Osteoblast (primary cell): ENCODE data around the gene ALOX5AP. TPM values are rescaled to one million over a fixed set of nuclear protein-coding genes. Genes with fewer than 3 reads are reported as not detected.

Experiments used
- DNase-seq: peaks from one replicate; pipeline ENCODE4 v3.0.0; 2011; ENCODE audit warnings: low spot score, mixed read lengths; ENCODE audit not compliant: insufficient read length; ENCODE audit errors: missing footprints
- H2AFZ ChIP-seq: 2 replicates; pipeline ENCODE4 v1.6.0; 2011; ENCODE audit warnings: mild to moderate bottlenecking, low read length
- H3K27ac ChIP-seq: 2 replicates; pipeline ENCODE4 v1.5.1; 2011; ENCODE audit warnings: mild to moderate bottlenecking, low read depth, low read length, moderate library complexity
- H3K27me3 ChIP-seq: 2 replicates; pipeline ENCODE4 v1.6.0; 2012; ENCODE audit warnings: mild to moderate bottlenecking, control low read depth, inconsistent platforms, low read length, moderate library complexity; ENCODE audit not compliant: insufficient read depth
- H3K36me3 ChIP-seq: 2 replicates; pipeline ENCODE4 v1.5.1; 2011; ENCODE audit warnings: mild to moderate bottlenecking, low read length, control low read depth, moderate library complexity; ENCODE audit not compliant: insufficient read depth
- H3K4me1 ChIP-seq: 2 replicates; pipeline ENCODE4 v1.5.1; 2011; ENCODE audit warnings: mild to moderate bottlenecking, low read length, control low read depth, moderate library complexity; ENCODE audit not compliant: insufficient read depth
- H3K4me2 ChIP-seq: 2 replicates; pipeline ENCODE4 v1.6.0; 2011; ENCODE audit warnings: mild to moderate bottlenecking, low read length; ENCODE audit not compliant: insufficient read depth
- H3K4me3 ChIP-seq: fragments of 200-600 bp; sonication (generic); 3 replicates; pipeline ENCODE4 v1.5.1; 2012; ENCODE audit warnings: mild to moderate bottlenecking, low read length, inconsistent platforms; ENCODE audit not compliant: insufficient read depth
- H3K79me2 ChIP-seq: 2 replicates; pipeline ENCODE4 v1.6.0; 2012; ENCODE audit warnings: mild to moderate bottlenecking, low read length, control low read depth, inconsistent platforms; ENCODE audit not compliant: insufficient read depth
- H3K9me3 ChIP-seq: 2 replicates; pipeline ENCODE4 v1.5.1; 2011; ENCODE audit warnings: low read depth, low read length, control low read depth
- H4K20me1 ChIP-seq: 2 replicates; pipeline ENCODE4 v1.6.0; 2012; ENCODE audit warnings: mild to moderate bottlenecking, low read length, control low read depth; ENCODE audit not compliant: insufficient read depth
- CTCF ChIP-seq: IDR thresholded peaks from 2 replicates; pipeline ENCODE4 v1.5.1; 2011; ENCODE audit warnings: mild to moderate bottlenecking, low read depth, low read length, moderate library complexity; ENCODE audit errors: extremely low read depth
- total RNA-seq: library from RNA; depleted of rRNA; stranded (reverse); fragments of >200 nt; gene quantifications from 2 replicates; pipeline ENCODE4 v1.2.3, GENCODE V29; 2012

Gene ALOX5AP
- total RNA-seq, 1 donor: not detected

GRCh38 chr13:30789166-30789862 is 54.0 kb downstream of the ALOX5AP start:
- Histone ChIP-seq H4K20me1 (no peaks in the 10 kb centered on the region), H3K79me2 (no peaks in the 10 kb centered on the region), H3K4me3 (no peak overlapping the region), H3K4me1 (peaks cover 26% of the 10 kb centered on the region), H3K9me3 (no peaks in the 10 kb centered on the region), H3K27me3 (no peaks in the 10 kb centered on the region), H3K27ac (no peak overlapping the region), H2AFZ (peak overlapping the region; percentile 5), H3K36me3 (no peaks in the 10 kb centered on the region), H3K4me2 (no peak overlapping the region)
- no peak for DNase-seq
- TF ChIP-seq CTCF: no peak

GRCh38 chr13:30790592-30790991 is 55.2 kb downstream of the ALOX5AP start:
- Histone ChIP-seq H3K79me2 (no peaks in the 10 kb centered on the region), H3K27me3 (no peaks in the 10 kb centered on the region), H3K9me3 (no peaks in the 10 kb centered on the region), H2AFZ (no peak overlapping the region), H3K4me1 (peaks cover 26% of the 10 kb centered on the region), H3K4me3 (no peak overlapping the region), H3K36me3 (no peaks in the 10 kb centered on the region), H3K27ac (no peak overlapping the region), H3K4me2 (no peak overlapping the region), H4K20me1 (no peaks in the 10 kb centered on the region)
- DNase-seq: no peak
- TF ChIP-seq CTCF: no peak

GRCh38 chr13:30791354-30792001 is 56.1 kb downstream of the ALOX5AP start:
- no peak for DNase-seq
- H3K79me2 ChIP-seq: no peaks in the 10 kb centered on the region
- TF ChIP-seq CTCF: no peak
- H2AFZ ChIP-seq: no peak overlapping the region
- H3K9me3 ChIP-seq: no peaks in the 10 kb centered on the region
- H4K20me1 ChIP-seq: no peaks in the 10 kb centered on the region
- no peak overlapping the region for H3K4me2 ChIP-seq
- no peaks in the 10 kb centered on the region for H3K27me3 ChIP-seq
- no peak overlapping the region for H3K27ac ChIP-seq
- H3K4me1 ChIP-seq: peaks cover 33% of the 10 kb centered on the region
- no peaks in the 10 kb centered on the region for H3K36me3 ChIP-seq
- H3K4me3 ChIP-seq: no peak overlapping the region

GRCh38 chr13:30792285-30793000 is 57.1 kb downstream of the ALOX5AP start:
- peak overlapping the region; percentile 71 for H3K4me2 ChIP-seq
- peaks cover 43% of the 10 kb centered on the region for H3K4me1 ChIP-seq
- TF ChIP-seq CTCF: peak; percentile 46
- H3K27ac ChIP-seq: peak overlapping the region; percentile 45
- H3K27me3 ChIP-seq: no peaks in the 10 kb centered on the region
- H3K79me2 ChIP-seq: no peaks in the 10 kb centered on the region
- peak overlapping the region; percentile 12 for H3K4me3 ChIP-seq
- H3K36me3 ChIP-seq: no peaks in the 10 kb centered on the region
- H4K20me1 ChIP-seq: no peaks in the 10 kb centered on the region
- DNase-seq: peak; percentile 97
- H3K9me3 ChIP-seq: no peaks in the 10 kb centered on the region
- H2AFZ ChIP-seq: peak overlapping the region; percentile 53
